ENCODE measurements around the gene RAC3. TPM values are rescaled to one million over a fixed set of nuclear protein-coding genes. Genes with fewer than 3 reads are reported as not detected.

RAC3 gene
- total and polyA plus RNA-seq, 9 of the 15 experiments (the other 6 are each of a cell fraction or from before 2014, with no cell fraction given), result 0.23 to 292 (median 118) TPM

DNA sequence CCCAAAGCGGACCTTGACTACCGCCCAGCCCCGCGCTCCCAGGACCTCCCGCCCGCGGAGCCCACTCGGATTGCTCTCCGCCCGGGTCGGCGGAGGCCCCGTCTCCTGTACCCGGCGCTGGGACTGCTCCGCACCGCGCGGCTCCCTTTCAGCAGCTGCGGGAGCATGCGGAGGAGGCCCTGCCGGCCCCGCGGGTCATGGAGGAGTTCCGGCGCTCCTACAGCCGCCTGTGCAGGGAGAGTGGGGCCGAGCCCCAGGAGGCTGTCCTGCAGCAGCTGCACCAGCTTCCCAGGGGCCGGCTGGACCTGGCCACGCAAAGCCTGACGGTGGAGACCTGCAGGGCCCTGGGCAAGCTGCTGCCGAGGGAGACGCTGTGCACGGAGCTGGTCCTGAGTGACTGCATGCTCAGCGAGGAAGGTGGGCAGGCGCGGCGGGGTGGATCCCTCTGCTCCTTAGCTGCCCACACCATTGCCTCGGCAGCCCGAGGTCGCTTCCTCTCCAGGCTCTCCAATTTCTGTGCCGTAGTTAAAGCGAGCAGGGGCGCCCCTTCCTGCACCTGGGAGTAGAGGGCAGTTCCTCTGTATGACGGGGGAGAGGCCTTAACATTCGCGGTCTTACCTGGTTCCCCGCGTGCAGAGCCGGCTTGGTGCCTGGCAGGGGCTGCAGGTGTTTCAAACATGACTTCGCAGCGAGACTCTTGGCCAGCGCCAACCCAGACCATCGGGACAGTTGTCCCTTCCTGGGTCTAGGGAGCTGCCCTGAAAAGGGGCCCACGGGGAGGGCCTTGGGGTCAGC lies 7.8 kb upstream of the RAC3 start (continued):
- TF ChIP-seq SAP30 (IDR thresholded peaks at IDR 0.05; ENCODE audit: borderline replicate concordance, insufficient read depth, low read depth, low read length, poor library complexity, severe bottlenecking) (peak; percentile 89), RBFOX2 (IDR thresholded peaks at IDR 0.05; ENCODE audit: low read depth, low read length) (peak; percentile 37), L3MBTL2 (IDR thresholded peaks at IDR 0.05) (0 out of 2 replicates have a peak, but pooled peaks have one; percentile 24), SIX5 (IDR thresholded peaks at IDR 0.05; ENCODE audit: borderline replicate concordance in 1 of 2, insufficient read depth in 1 of 2, low read depth in 1 of 2, low read length in 2 of 2) (no peak), CHD1 (IDR thresholded peaks at IDR 0.05; ENCODE audit: low read length) (peak; percentile 63), MEF2D (tag; conservative IDR thresholded peaks at IDR 0.05; ENCODE audit: low read depth) (no peak), MBD2 (IDR thresholded peaks at IDR 0.05; ENCODE audit: borderline replicate concordance, low read depth) (0 out of 2 replicates have a peak, but pooled peaks have one; percentile 10), ETV6 (IDR thresholded peaks at IDR 0.05; ENCODE audit: borderline replicate concordance in 1 of 2, low read depth in 2 of 2, low read length in 1 of 2) (no peak), ETV6 (CRISPR knock-in tag; IDR thresholded peaks at IDR 0.05; ENCODE audit: borderline replicate concordance) (peak; percentile 50; the same call in 1 of the 2 replicates), ZFX (CRISPR knock-in tag; IDR thresholded peaks at IDR 0.05) (peak; percentile 60), FOXK2 (conservative IDR thresholded peaks at IDR 0.05 in 1 of 2, IDR thresholded peaks at IDR 0.05 in 1 of 2; ENCODE audit: low read depth in 2 of 2) (no peak), ESRRA (IDR thresholded peaks at IDR 0.05; ENCODE audit: borderline replicate concordance, low read depth) (no peak), CHCHD3 (CRISPR knock-in tag; IDR thresholded peaks at IDR 0.05) (no peak), SAFB (IDR thresholded peaks at IDR 0.05; ENCODE audit: borderline replicate concordance, low read depth, low read length) (peak; percentile 36; the same call in 1 of the 2 replicates)
- TF ChIP-seq, protein P1, sequence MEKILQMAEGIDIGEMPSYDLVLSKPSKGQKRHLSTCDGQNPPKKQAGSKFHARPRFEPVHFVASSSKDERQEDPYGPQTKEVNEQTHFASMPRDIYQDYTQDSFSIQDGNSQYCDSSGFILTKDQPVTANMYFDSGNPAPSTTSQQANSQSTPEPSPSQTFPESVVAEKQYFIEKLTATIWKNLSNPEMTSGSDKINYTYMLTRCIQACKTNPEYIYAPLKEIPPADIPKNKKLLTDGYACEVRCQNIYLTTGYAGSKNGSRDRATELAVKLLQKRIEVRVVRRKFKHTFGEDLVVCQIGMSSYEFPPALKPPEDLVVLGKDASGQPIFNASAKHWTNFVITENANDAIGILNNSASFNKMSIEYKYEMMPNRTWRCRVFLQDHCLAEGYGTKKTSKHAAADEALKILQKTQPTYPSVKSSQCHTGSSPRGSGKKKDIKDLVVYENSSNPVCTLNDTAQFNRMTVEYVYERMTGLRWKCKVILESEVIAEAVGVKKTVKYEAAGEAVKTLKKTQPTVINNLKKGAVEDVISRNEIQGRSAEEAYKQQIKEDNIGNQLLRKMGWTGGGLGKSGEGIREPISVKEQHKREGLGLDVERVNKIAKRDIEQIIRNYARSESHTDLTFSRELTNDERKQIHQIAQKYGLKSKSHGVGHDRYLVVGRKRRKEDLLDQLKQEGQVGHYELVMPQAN (IDR thresholded peaks at IDR 0.05; ENCODE audit: borderline replicate concordance), result peak; percentile 47; the same call in 1 of the 2 replicates
- TF ChIP-seq, protein P2, sequence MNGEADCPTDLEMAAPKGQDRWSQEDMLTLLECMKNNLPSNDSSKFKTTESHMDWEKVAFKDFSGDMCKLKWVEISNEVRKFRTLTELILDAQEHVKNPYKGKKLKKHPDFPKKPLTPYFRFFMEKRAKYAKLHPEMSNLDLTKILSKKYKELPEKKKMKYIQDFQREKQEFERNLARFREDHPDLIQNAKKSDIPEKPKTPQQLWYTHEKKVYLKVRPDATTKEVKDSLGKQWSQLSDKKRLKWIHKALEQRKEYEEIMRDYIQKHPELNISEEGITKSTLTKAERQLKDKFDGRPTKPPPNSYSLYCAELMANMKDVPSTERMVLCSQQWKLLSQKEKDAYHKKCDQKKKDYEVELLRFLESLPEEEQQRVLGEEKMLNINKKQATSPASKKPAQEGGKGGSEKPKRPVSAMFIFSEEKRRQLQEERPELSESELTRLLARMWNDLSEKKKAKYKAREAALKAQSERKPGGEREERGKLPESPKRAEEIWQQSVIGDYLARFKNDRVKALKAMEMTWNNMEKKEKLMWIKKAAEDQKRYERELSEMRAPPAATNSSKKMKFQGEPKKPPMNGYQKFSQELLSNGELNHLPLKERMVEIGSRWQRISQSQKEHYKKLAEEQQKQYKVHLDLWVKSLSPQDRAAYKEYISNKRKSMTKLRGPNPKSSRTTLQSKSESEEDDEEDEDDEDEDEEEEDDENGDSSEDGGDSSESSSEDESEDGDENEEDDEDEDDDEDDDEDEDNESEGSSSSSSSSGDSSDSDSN (IDR thresholded peaks at IDR 0.05; ENCODE audit: borderline replicate concordance in 1 of 2, low read depth in 2 of 2, low read length in 2 of 2), result 0 out of 4 replicates have a peak, but pooled peaks of 1 of the 2 experiments have one; percentile 50
- TF ChIP-seq, protein P3, sequence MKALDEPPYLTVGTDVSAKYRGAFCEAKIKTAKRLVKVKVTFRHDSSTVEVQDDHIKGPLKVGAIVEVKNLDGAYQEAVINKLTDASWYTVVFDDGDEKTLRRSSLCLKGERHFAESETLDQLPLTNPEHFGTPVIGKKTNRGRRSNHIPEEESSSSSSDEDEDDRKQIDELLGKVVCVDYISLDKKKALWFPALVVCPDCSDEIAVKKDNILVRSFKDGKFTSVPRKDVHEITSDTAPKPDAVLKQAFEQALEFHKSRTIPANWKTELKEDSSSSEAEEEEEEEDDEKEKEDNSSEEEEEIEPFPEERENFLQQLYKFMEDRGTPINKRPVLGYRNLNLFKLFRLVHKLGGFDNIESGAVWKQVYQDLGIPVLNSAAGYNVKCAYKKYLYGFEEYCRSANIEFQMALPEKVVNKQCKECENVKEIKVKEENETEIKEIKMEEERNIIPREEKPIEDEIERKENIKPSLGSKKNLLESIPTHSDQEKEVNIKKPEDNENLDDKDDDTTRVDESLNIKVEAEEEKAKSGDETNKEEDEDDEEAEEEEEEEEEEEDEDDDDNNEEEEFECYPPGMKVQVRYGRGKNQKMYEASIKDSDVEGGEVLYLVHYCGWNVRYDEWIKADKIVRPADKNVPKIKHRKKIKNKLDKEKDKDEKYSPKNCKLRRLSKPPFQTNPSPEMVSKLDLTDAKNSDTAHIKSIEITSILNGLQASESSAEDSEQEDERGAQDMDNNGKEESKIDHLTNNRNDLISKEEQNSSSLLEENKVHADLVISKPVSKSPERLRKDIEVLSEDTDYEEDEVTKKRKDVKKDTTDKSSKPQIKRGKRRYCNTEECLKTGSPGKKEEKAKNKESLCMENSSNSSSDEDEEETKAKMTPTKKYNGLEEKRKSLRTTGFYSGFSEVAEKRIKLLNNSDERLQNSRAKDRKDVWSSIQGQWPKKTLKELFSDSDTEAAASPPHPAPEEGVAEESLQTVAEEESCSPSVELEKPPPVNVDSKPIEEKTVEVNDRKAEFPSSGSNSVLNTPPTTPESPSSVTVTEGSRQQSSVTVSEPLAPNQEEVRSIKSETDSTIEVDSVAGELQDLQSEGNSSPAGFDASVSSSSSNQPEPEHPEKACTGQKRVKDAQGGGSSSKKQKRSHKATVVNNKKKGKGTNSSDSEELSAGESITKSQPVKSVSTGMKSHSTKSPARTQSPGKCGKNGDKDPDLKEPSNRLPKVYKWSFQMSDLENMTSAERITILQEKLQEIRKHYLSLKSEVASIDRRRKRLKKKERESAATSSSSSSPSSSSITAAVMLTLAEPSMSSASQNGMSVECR (CRISPR knock-in tag; IDR thresholded peaks at IDR 0.05), result peak; percentile 73; the same call in 1 of the 2 replicates

All from K562 (cell line).